Trophoblast cell (in vitro differentiated cells and primary cell): ENCODE data around the gene SPSB2.

Experiments used
- DNase-seq, 2 donors: peaks; one replicate each; pipeline ENCODE4 v3.0.0-alpha.2; 2016
- H2AFZ ChIP-seq: 2 replicates; pipeline ENCODE4 v1.6.1; 2013; ENCODE audit warnings: low read length, moderate library complexity, mild to moderate bottlenecking; ENCODE audit not compliant: insufficient read depth, poor library complexity
- H2AK5ac ChIP-seq: 2 replicates; pipeline ENCODE4 v1.6.1; 2013; ENCODE audit warnings: mild to moderate bottlenecking, low read length
- H2BK120ac ChIP-seq: 2 replicates; pipeline ENCODE4 v1.6.1; 2013; ENCODE audit warnings: low read length, mild to moderate bottlenecking, moderate library complexity; ENCODE audit not compliant: insufficient read depth, poor library complexity
- H2BK12ac ChIP-seq: 2 replicates; pipeline ENCODE4 v1.6.1; 2013; ENCODE audit warnings: mild to moderate bottlenecking, low read length, moderate library complexity
- H2BK5ac ChIP-seq: 2 replicates; pipeline ENCODE4 v1.6.1; 2013; ENCODE audit warnings: low read length, low read depth, moderate library complexity, mild to moderate bottlenecking; ENCODE audit not compliant: poor library complexity
- H3K14ac ChIP-seq: 2 replicates; pipeline ENCODE4 v1.6.1; 2013; ENCODE audit warnings: mild to moderate bottlenecking, low read length
- H3K18ac ChIP-seq: 2 replicates; pipeline ENCODE4 v1.6.1; 2013; ENCODE audit warnings: mild to moderate bottlenecking, low read length
- H3K23ac ChIP-seq: 2 replicates; pipeline ENCODE4 v1.6.1; 2013; ENCODE audit warnings: low read length
- H3K27ac ChIP-seq: 2 replicates; pipeline ENCODE4 v1.5.1; 2013; ENCODE audit warnings: low read depth, mild to moderate bottlenecking, inconsistent platforms, low read length, moderate library complexity
- H3K27me3 ChIP-seq: 2 replicates; pipeline ENCODE4 v1.6.1; 2013; ENCODE audit warnings: inconsistent platforms, mild to moderate bottlenecking, low read length, moderate library complexity; ENCODE audit not compliant: insufficient read depth
- H3K36me3 ChIP-seq, 2 experiments: 1 replicate in 1 of 2; 2 replicates in 1 of 2; pipeline ENCODE4 v1.6.1; 2013; ENCODE audit warnings: low read length in 2 of 2, mild to moderate bottlenecking in 2 of 2, moderate library complexity in 1 of 2; ENCODE audit not compliant: insufficient read depth in 2 of 2, control insufficient read depth in 1 of 2
- H3K4ac ChIP-seq: 2 replicates; pipeline ENCODE4 v1.6.1; 2013; ENCODE audit warnings: low read depth, mild to moderate bottlenecking, low read length, moderate library complexity
- H3K4me1 ChIP-seq, 2 experiments: 1 replicate in 1 of 2; 2 replicates in 1 of 2; pipeline ENCODE4 v1.6.1; 2013; ENCODE audit warnings: low read length in 2 of 2, mild to moderate bottlenecking in 2 of 2, moderate library complexity in 1 of 2; ENCODE audit not compliant: insufficient read depth in 2 of 2, control insufficient read depth in 1 of 2
- H3K4me2 ChIP-seq: 2 replicates; pipeline ENCODE4 v1.6.1; 2013; ENCODE audit warnings: inconsistent platforms, mild to moderate bottlenecking, low read length, moderate library complexity
- H3K4me3 ChIP-seq: 2 replicates; pipeline ENCODE4 v1.5.1; 2013; ENCODE audit warnings: mild to moderate bottlenecking, low read depth, low read length, inconsistent platforms
- H3K79me1 ChIP-seq: one replicate; pipeline ENCODE4 v1.6.1; 2013; ENCODE audit warnings: low read length
- H3K79me2 ChIP-seq: 2 replicates; pipeline ENCODE4 v1.6.1; 2013; ENCODE audit warnings: low read length, mild to moderate bottlenecking; ENCODE audit not compliant: control insufficient read depth, insufficient read depth, poor library complexity
- H3K9ac ChIP-seq: 2 replicates; pipeline ENCODE4 v1.6.1; 2013; ENCODE audit warnings: mild to moderate bottlenecking, low read length
- H3K9me3 ChIP-seq: 2 replicates; pipeline ENCODE4 v1.6.1; 2013; ENCODE audit warnings: low read depth, mild to moderate bottlenecking, control low read depth, inconsistent platforms, low read length; ENCODE audit not compliant: insufficient read depth
- H4K12ac ChIP-seq: 2 replicates; pipeline ENCODE4 v1.6.1; 2013; ENCODE audit warnings: low read depth, mild to moderate bottlenecking, low read length, moderate library complexity
- H4K8ac ChIP-seq: 2 replicates; pipeline ENCODE4 v1.6.1; 2013; ENCODE audit warnings: low read depth, mild to moderate bottlenecking, low read length, moderate library complexity
- H4K91ac ChIP-seq: one replicate; pipeline ENCODE4 v1.6.1; 2013; ENCODE audit warnings: low read depth, mild to moderate bottlenecking, low read length, moderate library complexity
- WGBS: extraction: QIAGEN DNeasy Blood & Tissue Kit; methylation state at CpG from one replicate; pipeline ENCODE4 v1.1.7; 2013; ENCODE audit warnings: missing lambda C conversion rate; ENCODE audit not compliant: insufficient read length, insufficient coverage; ENCODE audit errors: extremely low coverage; 5-methylcytosine and 5-hydroxymethylcytosine counted together

Gene SPSB2

DNA sequence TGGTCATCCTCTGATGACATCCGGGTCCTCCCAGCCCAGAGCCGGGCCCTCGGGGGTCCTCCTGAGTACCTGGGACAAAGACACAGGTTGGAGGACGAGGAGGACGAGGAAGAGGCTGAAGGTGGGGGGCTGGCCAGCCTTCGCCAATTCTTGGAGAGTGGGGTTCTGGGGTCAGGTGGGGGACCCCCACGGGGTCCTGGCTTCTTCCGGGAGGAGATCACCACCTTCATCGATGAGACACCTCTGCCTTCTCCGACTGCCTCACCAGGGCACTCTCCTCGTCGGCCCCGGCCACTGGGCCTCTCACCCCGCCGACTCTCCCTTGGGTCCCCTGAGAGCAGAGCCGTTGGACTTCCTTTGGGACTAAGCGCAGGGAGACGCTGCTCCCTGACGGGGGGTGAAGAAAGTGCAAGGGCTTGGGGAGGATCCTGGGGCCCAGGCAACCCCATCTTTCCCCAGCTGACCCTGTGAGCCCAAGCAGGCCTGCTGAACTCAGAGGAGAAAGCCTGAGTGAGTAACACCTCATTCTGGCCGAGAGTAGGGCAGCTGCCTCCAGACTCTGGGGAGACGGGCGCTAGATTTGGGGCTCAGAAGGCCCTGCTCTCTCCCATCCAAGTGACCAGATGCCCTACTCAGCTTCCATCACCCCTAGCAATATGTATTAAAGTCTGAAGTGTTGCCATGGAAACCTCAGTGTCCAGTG lies 46.2 kb downstream of the SPSB2 start:
- Histone ChIP-seq H3K27ac (no peak overlapping the region), H2BK120ac (no peak overlapping the region), H3K14ac (no peak overlapping the region), H3K18ac (no peak overlapping the region), H3K36me3 (peaks cover 17 to 21% of the 10 kb centered on the region in 2 experiments), H2AK5ac (no peak overlapping the region), H4K12ac (no peak overlapping the region), H3K9ac (no peak overlapping the region), H3K4me1 (peaks cover 8 to 29% of the 10 kb centered on the region in 2 experiments), H3K9me3 (no peaks in the 10 kb centered on the region), H2BK5ac (no peak overlapping the region), H3K4me2 (peak overlapping the region; percentile 25), H3K79me1 (peaks cover 11% of the 10 kb centered on the region), H2AFZ (no peak overlapping the region), H3K4ac (no peak overlapping the region), H3K79me2 (peaks cover 8% of the 10 kb centered on the region), H2BK12ac (no peak overlapping the region), H3K27me3 (no peaks in the 10 kb centered on the region), H3K4me3 (no peak overlapping the region), H4K91ac (no peak overlapping the region), H3K23ac (no peak overlapping the region), H4K8ac (no peak overlapping the region)
- whole genome bisulfite sequencing, result no CpG with 5 or more reads among the region's 22 CpGs
- DNase-seq, result no peak

DNA sequence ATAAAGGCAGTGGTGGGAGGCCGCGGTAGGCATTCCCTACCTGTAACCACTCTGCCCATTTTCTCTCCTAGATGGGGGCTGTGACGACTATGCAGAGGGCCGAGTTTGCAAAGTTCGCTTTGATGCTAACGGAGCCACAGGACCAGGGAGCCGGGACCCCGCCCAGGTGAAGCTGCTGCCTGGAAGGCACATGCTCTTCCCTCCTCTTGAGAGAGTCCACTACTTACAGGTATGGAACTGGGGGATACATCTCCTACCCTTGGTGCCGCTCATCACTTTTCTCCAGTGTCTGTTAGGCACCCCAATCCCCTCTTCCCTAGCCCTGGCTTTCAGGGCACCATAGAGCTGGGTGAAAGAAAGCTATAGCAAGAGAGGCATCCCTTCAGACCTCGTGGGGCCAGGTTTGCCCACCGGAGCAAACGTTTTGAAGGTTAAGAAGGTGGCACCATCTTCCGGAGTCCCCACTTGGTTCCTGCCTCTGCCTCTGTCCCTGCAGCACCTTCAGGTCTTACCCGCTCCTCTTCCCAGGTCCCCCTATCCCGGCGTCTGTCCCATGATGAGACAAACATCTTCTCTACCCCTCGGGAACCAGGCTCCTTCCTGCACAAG lies 46.9 kb downstream of the SPSB2 start:
- H3K4me2 ChIP-seq, result no peak overlapping the region
- H3K23ac ChIP-seq, result no peak overlapping the region
- peaks cover 13% of the 10 kb centered on the region for H3K79me1 ChIP-seq
- no peak overlapping the region for H2BK120ac ChIP-seq
- H2AFZ ChIP-seq, result no peak overlapping the region
- peaks cover 9 to 32% of the 10 kb centered on the region in 2 experiments for H3K4me1 ChIP-seq
- no CpG with 5 or more reads among the region's 17 CpGs for WGBS
- H3K79me2 ChIP-seq, result peaks cover 8% of the 10 kb centered on the region
- no peak overlapping the region for H2BK12ac ChIP-seq
- no peak overlapping the region for H3K27ac ChIP-seq
- no peak overlapping the region for H4K8ac ChIP-seq
- H4K91ac ChIP-seq, result no peak overlapping the region
- no peak overlapping the region for H3K4ac ChIP-seq
- no peak for DNase-seq
- no peaks in the 10 kb centered on the region for H3K9me3 ChIP-seq
- H4K12ac ChIP-seq, result no peak overlapping the region
- H3K36me3 ChIP-seq, result peaks cover 11 to 15% of the 10 kb centered on the region in 2 experiments
- no peak overlapping the region for H3K18ac ChIP-seq
- H2BK5ac ChIP-seq, result no peak overlapping the region
- H3K14ac ChIP-seq, result no peak overlapping the region
- no peaks in the 10 kb centered on the region for H3K27me3 ChIP-seq
- H2AK5ac ChIP-seq, result no peak overlapping the region
- no peak overlapping the region for H3K4me3 ChIP-seq
- H3K9ac ChIP-seq, result no peak overlapping the region

DNA sequence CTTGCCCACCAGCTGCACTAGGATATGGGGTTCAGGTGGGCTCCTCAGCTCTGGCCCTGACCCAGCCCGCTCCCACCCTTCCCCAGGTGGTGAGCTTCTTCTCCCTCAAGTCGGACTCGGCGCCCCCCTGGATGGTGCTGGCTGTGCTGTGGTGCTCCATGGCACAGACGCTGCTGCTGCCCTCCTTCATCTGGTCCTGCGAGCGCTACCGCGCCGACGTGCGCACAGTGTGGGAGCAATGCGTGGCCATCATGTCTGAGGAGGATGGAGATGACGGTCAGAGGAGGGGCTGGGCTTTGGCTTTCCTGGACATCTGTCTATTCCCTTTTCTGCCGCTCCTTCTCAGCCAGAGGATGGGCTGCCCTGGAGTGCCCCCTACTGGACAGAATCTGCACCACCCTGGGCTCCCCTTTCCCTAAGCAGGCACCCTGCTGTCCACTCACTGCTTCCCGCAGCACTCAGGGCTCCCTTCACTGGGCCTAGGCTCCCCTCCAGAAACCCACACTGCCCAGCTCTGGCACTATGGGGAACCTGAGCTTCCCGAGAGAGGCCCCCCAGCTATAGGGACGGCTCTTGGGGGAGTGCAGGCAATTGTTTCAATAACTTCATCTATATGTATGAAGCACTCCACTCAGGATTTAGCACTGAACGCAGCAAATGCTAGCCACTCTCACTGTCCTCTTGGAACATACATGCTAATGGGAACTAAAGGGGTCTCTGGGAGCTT lies 47.5 kb downstream of the SPSB2 start:
- Histone ChIP-seq H3K9ac (no peak overlapping the region), H3K36me3 (peaks cover 4 to 8% of the 10 kb centered on the region in 2 experiments), H3K79me1 (peaks cover 15% of the 10 kb centered on the region), H2BK120ac (no peak overlapping the region), H4K12ac (no peak overlapping the region), H3K18ac (no peak overlapping the region), H3K27me3 (no peaks in the 10 kb centered on the region), H3K4me3 (no peak overlapping the region), H2AFZ (no peak overlapping the region), H3K9me3 (no peaks in the 10 kb centered on the region), H3K4me1 (peaks cover 12 to 35% of the 10 kb centered on the region in 2 experiments), H2BK5ac (no peak overlapping the region), H4K8ac (no peak overlapping the region), H3K4ac (no peak overlapping the region), H2AK5ac (no peak overlapping the region), H3K23ac (no peak overlapping the region), H3K4me2 (no peak overlapping the region), H3K79me2 (peaks cover 8% of the 10 kb centered on the region), H2BK12ac (no peak overlapping the region), H4K91ac (no peak overlapping the region), H3K27ac (no peak overlapping the region), H3K14ac (no peak overlapping the region)
- DNase-seq, result peak; percentile 73 to 82
- no CpG with 5 or more reads among the region's 19 CpGs for WGBS

DNA sequence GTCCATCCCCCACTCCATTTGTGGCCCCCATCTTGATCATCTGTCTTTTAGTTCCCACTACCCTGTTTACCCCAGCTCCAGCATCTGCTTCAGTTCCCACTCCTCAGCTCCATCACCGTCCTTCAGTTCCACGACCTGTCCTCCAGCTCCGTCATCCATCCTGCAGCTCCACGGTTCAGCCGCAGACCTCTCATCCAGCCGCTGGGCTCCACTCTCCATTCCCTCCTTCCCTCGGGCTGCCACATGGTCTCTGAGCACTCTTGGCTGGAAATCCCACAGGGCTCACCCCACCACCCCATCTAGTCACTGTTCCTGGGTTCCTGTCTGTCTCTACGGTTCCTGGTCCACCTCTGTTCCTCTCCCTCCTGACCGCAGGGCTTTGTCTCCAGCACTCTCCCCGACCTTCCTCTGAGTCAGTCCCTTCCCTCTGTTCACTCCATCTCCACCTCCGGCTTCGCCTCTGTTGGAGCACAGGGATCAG lies 48.2 kb downstream of the SPSB2 start:
- Histone ChIP-seq H2BK12ac (no peak overlapping the region), H3K27me3 (no peaks in the 10 kb centered on the region), H3K9ac (no peak overlapping the region), H2BK5ac (no peak overlapping the region), H3K27ac (no peak overlapping the region), H3K23ac (no peak overlapping the region), H3K9me3 (no peaks in the 10 kb centered on the region), H3K4me2 (no peak overlapping the region), H3K14ac (no peak overlapping the region), H4K91ac (no peak overlapping the region), H2AFZ (no peak overlapping the region), H3K79me2 (peaks cover 8% of the 10 kb centered on the region), H3K4me1 (peaks cover 12 to 35% of the 10 kb centered on the region in 2 experiments), H4K12ac (peak overlapping the region; percentile 13), H2AK5ac (no peak overlapping the region), H3K18ac (no peak overlapping the region), H3K36me3 (peaks cover 0 to 2% of the 10 kb centered on the region in 2 experiments), H2BK120ac (no peak overlapping the region), H3K4me3 (no peak overlapping the region), H4K8ac (no peak overlapping the region), H3K4ac (no peak overlapping the region), H3K79me1 (peaks cover 15% of the 10 kb centered on the region)
- DNase-seq, result no peak
- no CpG with 5 or more reads among the region's 12 CpGs for WGBS
